ENCODE measurements around the gene CFB. TPM values are rescaled to one million over a fixed set of nuclear protein-coding genes. Genes with fewer than 3 reads are reported as not detected.
"Not testable (repeated sequence)": the region's sequence is repeated elsewhere in the genome, so short reads cannot be mapped to it uniquely, and the experiment has no call there.

The CFB gene
- polyA plus RNA-seq (ENCODE audit: insufficient read length in 3 of 3), result 10 to 100 TPM in 1 of 3 donors, 1 to 10 TPM in 2; 5.0 to 17.5 (median 5.7) TPM

- DNase-seq (ENCODE audit: low read depth in 3 of 3, low spot score in 2 of 3), result no peak
Measured at GRCh38 chr6:31945507-31946369, at the start of gene CFB. TSS of gene CFB (plus strand) at chr6:31946095. CDS start at chr6:31946222, 127 bp downstream.

GRCh38 chr6:31896493-31896855 lies 49.4 kb upstream of the CFB start:
- DNase-seq (ENCODE audit: low read depth in 3 of 3, low spot score in 2 of 3), result no peak

GRCh38 chr6:31896856-31897611 lies 48.9 kb upstream of the CFB start:
- DNase-seq (ENCODE audit: low read depth in 3 of 3, low spot score in 2 of 3), result no peak

- peak; percentile 67 to 77 (median 72) for DNase-seq (ENCODE audit: low read depth in 3 of 3, low spot score in 2 of 3)
Measured at GRCh38 chr6:31897612-31898382, 48.1 kb upstream of the CFB start, which contains the start of gene EHMT2. TSS of gene EHMT2 (minus strand) at chr6:31897698. CDS start at chr6:31897677, 21 bp downstream.

- no peak for DNase-seq (ENCODE audit: low read depth in 3 of 3, low spot score in 2 of 3)
Measured at GRCh38 chr6:31898383-31899011, 47.4 kb upstream of the CFB start.

GRCh38 chr6:31899215-31899614 lies 46.7 kb upstream of the CFB start:
- no peak for DNase-seq (ENCODE audit: low read depth in 3 of 3, low spot score in 2 of 3)

GRCh38 chr6:31899882-31900722 lies 45.8 kb upstream of the CFB start:
- no peak for DNase-seq (ENCODE audit: low read depth in 3 of 3, low spot score in 2 of 3)

- DNase-seq (ENCODE audit: low read depth in 3 of 3, low spot score in 2 of 3), result no peak
Measured at GRCh38 chr6:31900917-31901414, 44.9 kb upstream of the CFB start.

- no peak for DNase-seq (ENCODE audit: low read depth in 3 of 3, low spot score in 2 of 3)
Measured at GRCh38 chr6:31901415-31901952, 44.4 kb upstream of the CFB start.

- DNase-seq (ENCODE audit: low read depth in 3 of 3, low spot score in 2 of 3), result peak; percentile 91 to 98 (median 98)
Measured at GRCh38 chr6:31901953-31902643, 43.8 kb upstream of the CFB start, which contains the start of gene ZBTB12. TSS of gene ZBTB12 (minus strand) at chr6:31902086. CDS start at chr6:31901305, 781 bp downstream.

GRCh38 chr6:31903957-31904356 lies 41.9 kb upstream of the CFB start:
- DNase-seq (ENCODE audit: low read depth in 3 of 3, low spot score in 2 of 3), result no peak

- DNase-seq (ENCODE audit: low read depth in 3 of 3, low spot score in 2 of 3), result no peak
Measured at GRCh38 chr6:31905041-31905440, 40.9 kb upstream of the CFB start.

- no peak for DNase-seq (ENCODE audit: low read depth in 3 of 3, low spot score in 2 of 3)
Measured at GRCh38 chr6:31906122-31906521, 39.8 kb upstream of the CFB start.

- not testable (repeated sequence) for DNase-seq (ENCODE audit: low read depth in 3 of 3, low spot score in 2 of 3)
Measured at GRCh38 chr6:31906727-31907126, 39.2 kb upstream of the CFB start.

GRCh38 chr6:31907158-31907813 lies 38.6 kb upstream of the CFB start:
- no peak for DNase-seq (ENCODE audit: low read depth in 3 of 3, low spot score in 2 of 3)

GRCh38 chr6:31908255-31908654 lies 37.6 kb upstream of the CFB start:
- not testable (repeated sequence) for DNase-seq (ENCODE audit: low read depth in 3 of 3, low spot score in 2 of 3)

GRCh38 chr6:31908791-31909190 lies 37.1 kb upstream of the CFB start:
- no peak for DNase-seq (ENCODE audit: low read depth in 3 of 3, low spot score in 2 of 3)

- DNase-seq (ENCODE audit: low read depth in 3 of 3, low spot score in 2 of 3), result not testable (repeated sequence)
Measured at GRCh38 chr6:31909298-31909697, 36.6 kb upstream of the CFB start.
